Heart left ventricle (tissue), 16 donors: Measurements from ENCODE around the gene PRICKLE1. TPM values are rescaled to one million over a fixed set of nuclear protein-coding genes. Genes with fewer than 3 reads are reported as not detected.

Experiments used
- ATAC-seq, 4 donors: fragments of 200-7000 bp; cut with Tn5 transposase; one replicate each; pipeline ENCODE4 v1.9.1; 2020 to 2022; ENCODE audit warnings: moderate library complexity in 4 of 4, mild to moderate bottlenecking in 3 of 4, moderate number of reproducible peaks in 1 of 4
- DNase-seq, 5 donors: peaks; one replicate each; pipeline ENCODE4 v3.0.0-alpha.2; 2020
- H3K27ac ChIP-seq, 12 donors: fragments of 200-600 bp; sonication (generic) in 4 of 12; one replicate each; pipeline versions ENCODE4 v1.5.0 to v1.8.0; 2016 to 2022; ENCODE audit warnings: mild to moderate bottlenecking in 2 of 12
- H3K27me3 ChIP-seq, 9 donors: fragments of 200-600 bp; sonication (generic) in 2 of 9; one replicate each; pipeline versions ENCODE4 v1.5.1 to v1.8.0; 2016 to 2022; ENCODE audit warnings: mild to moderate bottlenecking in 3 of 9
- H3K36me3 ChIP-seq, 9 donors: fragments of 200-600 bp; sonication (generic) in 2 of 9; one replicate each; pipeline versions ENCODE4 v1.5.0 to v1.8.0; 2018 to 2022; ENCODE audit warnings: mild to moderate bottlenecking in 2 of 9
- H3K4me1 ChIP-seq, 12 donors: fragments of 200-600 bp; sonication (generic) in 4 of 12; one replicate each; pipeline versions ENCODE4 v1.5.0 to v1.8.0; 2016 to 2022; ENCODE audit warnings: mild to moderate bottlenecking in 3 of 12
- H3K4me3 ChIP-seq, 12 donors: fragments of 200-600 bp; sonication (generic) in 4 of 12; one replicate each; pipeline versions ENCODE4 v1.5.0 to v1.8.0; 2017 to 2022; ENCODE audit warnings: mild to moderate bottlenecking in 9 of 12, moderate library complexity in 4 of 12
- H3K9me3 ChIP-seq, 12 donors: fragments of 200-600 bp; sonication (generic) in 4 of 12; one replicate each; pipeline versions ENCODE4 v1.5.0 to v1.8.0; 2016 to 2022; ENCODE audit warnings: mild to moderate bottlenecking in 1 of 12
- POLR2A ChIP-seq, 2 donors: fragments of 450-650 bp; IDR thresholded peaks; one replicate each; pipeline ENCODE4 v1.6.1; 2017; ENCODE audit warnings: antibody characterized with exemption in 2 of 2, mild to moderate bottlenecking in 2 of 2, moderate library complexity in 2 of 2
- WGBS, 4 donors: extraction: QIAGEN DNeasy Blood & Tissue Kit in 2 of 4; methylation state at CpG; one replicate each; pipeline versions ENCODE4 v1.1.5 to v1.1.7; 2013 to 2018; 5-methylcytosine and 5-hydroxymethylcytosine counted together
- intact Hi-C, 10 donors: fragments of 100-400 bp; cut with DNase I; formaldehyde crosslinking; loops; one replicate each; pipeline versions ENCODE4 v1.11.1 to v1.14.2; 2022
- polyA plus RNA-seq, 2 donors: library from polyadenylated mRNA; stranded (reverse); fragments of 200-250 nt; gene quantifications; one replicate each; pipeline ENCODE4 v1.2.3, GENCODE V29; 2013
- total RNA-seq, 9 donors: library from RNA; depleted of rRNA in 2 of 9; stranded (reverse); fragments of >200 nt in 2 of 9; fragmentation: NEBNext Ultra II Directional in 3 of 9; extraction: Animal tissue kit (Norgen Biotek cat#: 25700) in 3 of 9; gene quantifications; one replicate each; pipeline versions ENCODE4 v1.1.0 to v1.2.4, GENCODE V29; 2016 to 2023
- TF ChIP-seq, protein P1 (sequence below), 12 donors: fragments of 200-600 bp; sonication (generic) in 4 of 12; IDR thresholded peaks; one replicate each; pipeline versions ENCODE4 v1.5.0 to v1.8.0; 2018 to 2022; ENCODE audit warnings: antibody characterized with exemption in 12 of 12, mild to moderate bottlenecking in 5 of 12
- donor health status: ischemic (EF 13 %, LVEDD 7.1; RV severe dilation, severe dysfunction).
- donor health status: healthy with polysubstance abuse.
- donor health status: DM: no; HTN: yes; CAD: no.
- donor health status: DM: no; HTN: no; CAD: no.
- donor health status: ischemic (EF 25% LVEDD 6.9; RV normal size, moderate dysfunction).
- donor health status: ischemic (EF 25% LVEDD 5.7; RV mildly dilated, moderate dysfunction).
- donor health status: healthy.
- donor health status: DM: yes; HTN: yes; CAD: no.
- donor health status: ischemic (EF 35%, LVEDD 5.7; RV mildly dilated, moderate dysfunction).
- donor health status: nonischemic (EF 11% LVEDD 7.7; RV severe dilation, severe dysfunction).
- donor health status: DM: yes; HTN: yes; CAD: no.
- donor health status: PGD.
- donor health status: ischemic (EF 29% LVEDD 5.4; RV normal size, mild dysfunction).
- donor health status: nonischemic (EF 23%, LVEDD 6.1; RV moderate dilation, normal function).

PRICKLE1 gene
- total and polyA plus RNA-seq, 11 donors: 3.2 to 39.2 (median 20.7) TPM

DNA sequence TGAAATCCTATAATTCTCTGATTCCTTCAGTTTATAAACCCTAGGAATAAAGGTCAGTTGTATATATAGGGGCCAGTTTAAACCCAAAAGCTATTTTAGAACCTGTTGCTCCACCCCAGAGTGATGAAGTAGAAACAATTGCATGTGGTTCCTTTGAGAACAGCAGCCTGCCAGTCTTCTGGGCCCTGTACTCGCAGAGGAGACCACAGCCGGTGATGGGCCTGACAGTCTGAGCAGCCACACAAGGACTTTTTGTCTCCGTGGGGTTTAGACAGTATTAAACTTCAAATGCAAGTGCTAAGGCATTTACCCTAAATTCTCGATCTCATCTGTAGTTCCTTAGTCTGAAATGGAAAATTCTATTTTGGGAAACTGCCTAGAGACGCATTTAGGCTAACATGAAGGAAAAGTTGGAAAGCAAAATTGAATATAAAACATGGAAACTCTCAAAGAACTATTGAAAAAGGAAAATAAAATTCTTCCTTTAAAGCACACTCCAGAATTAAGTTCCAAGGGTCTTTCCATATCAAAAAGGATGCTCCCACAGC lies 80.6 kb downstream of the PRICKLE1 start:
- ATAC-seq (peak in 3 of 4 donors; percentile 41 to 60 (median 55)), DNase-seq (no peak)
- no peak for TF ChIP-seq POLR2A (IDR thresholded peaks at IDR 0.05)
- TF ChIP-seq, protein P1, sequence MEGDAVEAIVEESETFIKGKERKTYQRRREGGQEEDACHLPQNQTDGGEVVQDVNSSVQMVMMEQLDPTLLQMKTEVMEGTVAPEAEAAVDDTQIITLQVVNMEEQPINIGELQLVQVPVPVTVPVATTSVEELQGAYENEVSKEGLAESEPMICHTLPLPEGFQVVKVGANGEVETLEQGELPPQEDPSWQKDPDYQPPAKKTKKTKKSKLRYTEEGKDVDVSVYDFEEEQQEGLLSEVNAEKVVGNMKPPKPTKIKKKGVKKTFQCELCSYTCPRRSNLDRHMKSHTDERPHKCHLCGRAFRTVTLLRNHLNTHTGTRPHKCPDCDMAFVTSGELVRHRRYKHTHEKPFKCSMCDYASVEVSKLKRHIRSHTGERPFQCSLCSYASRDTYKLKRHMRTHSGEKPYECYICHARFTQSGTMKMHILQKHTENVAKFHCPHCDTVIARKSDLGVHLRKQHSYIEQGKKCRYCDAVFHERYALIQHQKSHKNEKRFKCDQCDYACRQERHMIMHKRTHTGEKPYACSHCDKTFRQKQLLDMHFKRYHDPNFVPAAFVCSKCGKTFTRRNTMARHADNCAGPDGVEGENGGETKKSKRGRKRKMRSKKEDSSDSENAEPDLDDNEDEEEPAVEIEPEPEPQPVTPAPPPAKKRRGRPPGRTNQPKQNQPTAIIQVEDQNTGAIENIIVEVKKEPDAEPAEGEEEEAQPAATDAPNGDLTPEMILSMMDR (IDR thresholded peaks at IDR 0.05): no peak
- intact Hi-C loops: no loop called here
- Histone ChIP-seq H3K27ac (peak overlapping the region in 4 of 12 donors; percentile 23 to 51 (median 33)), H3K36me3 (no peaks in the 10 kb centered on the region), H3K27me3 (no peaks in the 10 kb centered on the region), H3K9me3 (no peaks in the 10 kb centered on the region), H3K4me1 (peaks cover 0 to 27% (median 5%) of the 10 kb centered on the region in 12 donors), H3K4me3 (no peak overlapping the region)
- WGBS, 4 donors: 37 to 45% (median 42%) methylated on average over 5 of the region's 5 CpGs

DNA sequence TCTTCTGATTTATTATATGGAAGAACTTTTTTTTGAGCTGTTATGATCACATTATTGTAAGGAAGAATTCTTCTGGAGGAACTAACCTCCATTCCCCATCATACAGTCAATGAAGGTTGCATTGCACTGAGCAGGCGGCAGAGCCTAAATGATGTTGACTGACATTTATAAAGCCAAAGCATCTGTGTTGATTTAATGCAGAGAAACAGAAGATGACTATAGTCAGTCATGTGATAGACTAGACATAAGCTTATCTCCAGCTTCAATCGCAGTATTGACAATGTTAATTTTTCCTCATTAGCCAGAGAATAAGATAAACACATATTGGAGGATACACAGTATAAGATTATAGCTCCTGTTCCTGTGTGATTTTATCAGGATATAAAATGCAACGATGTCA lies 82.0 kb downstream of the PRICKLE1 start:
- no peaks in the 10 kb centered on the region for H3K36me3 ChIP-seq
- intact Hi-C loops: no loop called here
- no peaks in the 10 kb centered on the region for H3K27me3 ChIP-seq
- ATAC-seq: no peak
- no peak overlapping the region for H3K4me3 ChIP-seq
- H3K4me1 ChIP-seq: peaks cover 0 to 32% (median 5%) of the 10 kb centered on the region in 12 donors
- H3K9me3 ChIP-seq: no peaks in the 10 kb centered on the region
- 74 to 89% (median 81%) methylated on average over 3 of the region's 3 CpGs for WGBS, 4 donors
- DNase-seq: no peak
- H3K27ac ChIP-seq: no peak overlapping the region
- TF ChIP-seq POLR2A (IDR thresholded peaks at IDR 0.05): no peak
- TF ChIP-seq, protein P1 (IDR thresholded peaks at IDR 0.05): no peak

DNA sequence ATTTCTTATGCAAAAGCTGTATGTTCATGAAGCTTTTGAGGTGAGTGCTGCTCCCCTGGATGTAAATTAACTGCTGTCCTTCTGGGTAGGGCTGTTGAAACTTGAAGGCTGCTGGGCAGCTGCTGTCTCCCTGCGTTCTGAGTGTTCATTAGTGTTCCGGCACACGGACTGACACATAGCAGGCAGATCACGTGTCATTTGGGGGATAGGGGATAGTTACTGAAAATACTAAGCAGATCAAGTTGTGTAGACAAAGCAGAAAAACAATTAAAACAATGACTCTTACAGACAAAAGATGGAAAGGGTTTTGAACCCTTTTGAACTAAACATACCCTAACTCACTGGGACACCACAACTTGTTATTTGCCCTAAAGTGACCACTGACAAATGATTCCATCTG lies 82.5 kb downstream of the PRICKLE1 start:
- 32 to 64% (median 47%) methylated on average over 4 of the region's 4 CpGs for WGBS, 4 donors
- TF ChIP-seq, protein P1 (IDR thresholded peaks at IDR 0.05): no peak
- no peak for TF ChIP-seq POLR2A (IDR thresholded peaks at IDR 0.05)
- intact Hi-C loops: no loop called here
- peaks cover 0 to 32% (median 5%) of the 10 kb centered on the region in 12 donors for H3K4me1 ChIP-seq
- no peaks in the 10 kb centered on the region for H3K9me3 ChIP-seq
- H3K27me3 ChIP-seq: no peaks in the 10 kb centered on the region
- H3K36me3 ChIP-seq: no peaks in the 10 kb centered on the region
- no peak overlapping the region for H3K4me3 ChIP-seq
- peak in 3 of 4 donors; percentile 29 to 65 (median 48) for ATAC-seq
- no peak for DNase-seq
- H3K27ac ChIP-seq: no peak overlapping the region

DNA sequence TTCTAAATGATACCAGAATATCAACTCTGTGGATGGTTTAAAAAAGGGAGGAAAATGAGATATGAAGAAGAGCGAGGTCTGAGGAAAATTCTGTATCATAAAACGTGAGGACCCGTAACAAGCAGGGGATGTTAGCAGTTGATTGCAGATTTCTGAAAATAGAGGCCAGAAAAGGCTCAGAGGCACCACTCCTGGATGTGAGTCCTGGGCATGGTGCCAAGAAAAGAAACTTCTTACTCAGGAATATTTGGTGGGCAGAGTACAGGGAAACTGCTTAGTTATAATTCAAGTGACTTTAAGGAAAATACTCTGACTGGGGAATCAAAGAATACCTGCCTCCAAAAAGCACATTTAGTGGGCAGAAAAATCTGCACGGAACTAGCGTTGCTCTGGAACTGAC lies 85.5 kb downstream of the PRICKLE1 start:
- 43 to 56% (median 49%) methylated on average over 5 of the region's 5 CpGs for WGBS, 4 donors
- Histone ChIP-seq H3K36me3 (no peaks in the 10 kb centered on the region), H3K4me3 (no peak overlapping the region), H3K4me1 (peaks cover 0 to 25% (median 4%) of the 10 kb centered on the region in 12 donors), H3K27ac (no peak overlapping the region), H3K9me3 (no peaks in the 10 kb centered on the region), H3K27me3 (no peaks in the 10 kb centered on the region)
- intact Hi-C loops: loop anchor here in 2 of 10 donors (5.0 kb wide), 2 partner anchors 43 to 48 kb away; no protein-coding TSS in a partner anchor
- peak in 1 of 5 donors; percentile 23 for DNase-seq
- TF ChIP-seq, protein P1 (IDR thresholded peaks at IDR 0.05): no peak
- TF ChIP-seq POLR2A (IDR thresholded peaks at IDR 0.05): no peak
- ATAC-seq: peak in 1 of 4 donors; percentile 30
